HL-60/S4 (cell line): Measurements from ENCODE around the gene TESK2.
"Not testable (repeated sequence)": the region's sequence is repeated elsewhere in the genome, so short reads cannot be mapped to it uniquely, and the experiment has no call there.

Source experiments
- in situ Hi-C: fragments of 300-500 bp; cut with MboI; formaldehyde crosslinking; loops from 2 replicates; pipeline ENCODE4 v1.14.3; 2022; ENCODE audit warnings: low sequenced_read_pairs

The TESK2 gene

GRCh38 chr1:45490626-45491486 is at the start of gene TESK2:
TESK2 (minus strand) TSS chr1:45491163; CDS start chr1:45457785, 33,378 bp downstream.
- in situ Hi-C loops: loop anchor here (5.0 to 10.0 kb wide), 3 partner anchors 129 to 676 kb away; partner anchors contain the start of genes HECTD3 and UROD

GRCh38 chr1:45536886-45537285 is 45.9 kb upstream of the TESK2 start:
- in situ Hi-C loops: no loop called here

- in situ Hi-C loops: no loop called here
Measured at GRCh38 chr1:45535988-45536766, 45.2 kb upstream of the TESK2 start.

- in situ Hi-C loops: no loop called here
Measured at GRCh38 chr1:45531873-45532272, 40.9 kb upstream of the TESK2 start.

GRCh38 chr1:45530632-45531135 is 39.7 kb upstream of the TESK2 start:
- in situ Hi-C loops: no loop called here

- in situ Hi-C loops: no loop called here
Measured at GRCh38 chr1:45526135-45526644, 35.2 kb upstream of the TESK2 start.

- in situ Hi-C loops: not testable (repeated sequence)
Measured at GRCh38 chr1:45523975-45524374, 33.0 kb upstream of the TESK2 start.

- in situ Hi-C loops: not testable (repeated sequence)
Measured at GRCh38 chr1:45523516-45523915, 32.6 kb upstream of the TESK2 start.

- in situ Hi-C loops: no loop called here
Measured at GRCh38 chr1:45522324-45523104, 31.6 kb upstream of the TESK2 start.

- in situ Hi-C loops: no loop called here
Measured at GRCh38 chr1:45521413-45522323, 30.7 kb upstream of the TESK2 start, which contains the start of gene PRDX1. PRDX1 (minus strand) TSS chr1:45521884; CDS start chr1:45519043, 2,841 bp downstream.

GRCh38 chr1:45519774-45520173 is 28.8 kb upstream of the TESK2 start:
- in situ Hi-C loops: not testable (repeated sequence)

- in situ Hi-C loops: no loop called here
Measured at GRCh38 chr1:45518910-45519309, 27.9 kb upstream of the TESK2 start.

GRCh38 chr1:45518366-45518765 is 27.4 kb upstream of the TESK2 start:
- in situ Hi-C loops: not testable (repeated sequence)

GRCh38 chr1:45516465-45516864 is 25.5 kb upstream of the TESK2 start:
- in situ Hi-C loops: no loop called here

GRCh38 chr1:45516036-45516435 is 25.1 kb upstream of the TESK2 start:
- in situ Hi-C loops: no loop called here

GRCh38 chr1:45513532-45514260 is 22.7 kb upstream of the TESK2 start:
- in situ Hi-C loops: loop anchor here (5.0 kb wide), 1 partner anchor 54 kb away; no protein-coding TSS in a partner anchor

GRCh38 chr1:45512641-45513054 is 21.7 kb upstream of the TESK2 start:
- in situ Hi-C loops: loop anchor here (5.0 kb wide), 1 partner anchor 55 kb away; no protein-coding TSS in a partner anchor

- in situ Hi-C loops: loop anchor here (5.0 kb wide), 1 partner anchor 56 kb away; no protein-coding TSS in a partner anchor
Measured at GRCh38 chr1:45510972-45511527, 20.1 kb upstream of the TESK2 start.
